Activated gamma-delta T cell treated with Interleukin-2 at 50 U/mL for 16 hours (primary cell): Measurements from ENCODE around the gene ZDHHC14.
"Not testable (repeated sequence)": the region's sequence is repeated elsewhere in the genome, so short reads cannot be mapped to it uniquely, and the experiment has no call there.

Experiments
- DNase-seq: peaks from one replicate; pipeline ENCODE4 v3.0.0-alpha.2; 2020

ZDHHC14 gene

DNA sequence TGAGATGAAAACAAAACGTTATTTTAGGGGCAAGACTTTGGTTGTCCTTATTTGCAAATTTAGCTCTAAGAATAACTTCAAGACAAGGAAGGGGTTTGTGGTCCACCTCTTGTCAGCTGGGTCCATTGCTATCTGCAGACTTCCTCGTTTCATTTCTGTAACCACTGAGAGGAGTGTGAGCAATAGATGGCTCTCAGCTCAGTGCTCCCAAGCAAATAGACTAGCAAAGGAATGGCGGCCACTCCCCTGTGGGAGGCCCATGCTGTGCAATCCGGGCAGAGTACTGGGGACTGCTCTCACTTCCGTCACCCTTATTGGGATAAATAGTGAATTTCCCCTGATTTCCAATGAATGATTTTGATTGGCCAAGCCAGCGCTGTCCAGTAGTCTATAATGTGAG, 176.6 kb downstream of the ZDHHC14 start:
- DNase-seq = no peak

DNA sequence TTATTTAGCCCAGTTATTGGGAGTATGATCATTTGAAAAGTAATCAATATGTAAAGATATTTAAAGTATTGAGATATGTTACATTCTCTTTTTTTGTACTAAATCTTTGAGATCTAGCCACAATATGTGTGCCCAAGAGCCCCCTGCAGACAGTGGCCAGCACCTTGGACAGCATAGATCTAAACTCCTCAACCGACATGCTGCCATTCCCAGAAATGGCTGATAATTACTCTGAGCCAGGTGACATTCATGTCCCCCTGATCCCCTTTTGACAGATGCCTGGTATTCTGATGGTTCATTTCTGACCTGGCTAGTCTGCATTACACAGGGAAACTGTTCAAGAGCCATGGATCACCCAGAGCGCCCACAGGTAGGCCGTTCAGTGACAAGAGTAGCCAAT, 177.1 kb downstream of the ZDHHC14 start:
- DNase-seq = no peak

DNA sequence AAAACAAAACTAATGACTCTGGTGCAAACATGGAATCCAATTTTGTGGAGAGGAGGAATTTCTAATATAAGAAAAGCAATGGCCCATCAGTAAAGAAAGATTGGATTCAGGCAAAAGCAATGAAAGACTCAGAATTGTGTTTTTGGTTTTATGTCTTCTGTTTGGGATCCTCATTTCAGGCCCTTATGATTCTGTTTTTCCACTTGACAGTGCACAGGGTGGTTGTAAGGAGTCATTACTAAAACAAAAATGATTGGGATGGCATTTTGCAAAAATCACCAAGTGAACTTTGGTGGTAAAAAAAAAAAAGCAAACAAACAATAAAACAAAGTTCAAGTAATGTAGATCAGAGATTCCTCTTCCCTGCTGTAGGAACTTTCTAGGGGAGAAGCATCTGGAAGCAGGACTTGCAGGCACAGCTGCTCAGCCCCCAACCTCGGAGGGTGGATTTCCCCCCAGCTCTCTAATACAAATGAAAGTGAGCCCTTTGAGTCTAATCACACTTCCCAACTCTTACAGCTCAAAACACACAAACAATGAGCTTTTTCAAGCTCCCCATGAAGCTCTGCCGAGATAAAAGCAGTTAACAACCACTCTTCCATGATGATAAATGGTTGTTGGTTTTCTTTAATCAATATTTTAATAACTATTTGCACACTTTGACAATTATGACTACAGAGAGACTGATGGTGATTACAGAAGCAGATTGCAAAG, 177.7 kb downstream of the ZDHHC14 start:
- no peak for DNase-seq

DNA sequence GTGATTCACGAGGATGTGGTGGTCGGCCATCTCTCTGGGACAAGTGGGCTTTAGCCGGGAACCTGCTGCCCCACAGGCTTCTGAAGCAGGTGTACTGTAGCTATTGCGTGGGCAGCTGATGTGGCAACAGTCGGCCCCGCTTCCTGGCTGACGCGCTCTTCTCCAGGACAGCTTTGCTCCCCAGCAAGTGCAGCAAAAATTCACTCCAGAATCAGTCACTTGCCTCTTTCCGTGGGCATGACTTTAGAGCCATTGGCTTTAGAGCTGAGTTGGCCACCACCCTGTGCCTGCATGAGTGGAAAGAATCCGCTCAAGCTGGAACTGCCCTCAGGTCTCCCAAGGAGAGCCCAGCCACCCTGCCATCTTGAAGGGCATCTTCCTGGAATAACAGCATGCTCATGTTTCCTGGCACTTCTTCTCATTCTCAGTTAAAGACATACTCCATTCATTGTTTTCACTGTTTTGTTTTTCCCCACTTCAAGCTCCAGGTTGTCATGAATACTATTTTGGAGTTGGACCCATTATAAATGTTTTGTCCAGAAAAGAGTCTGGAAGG, 178.3 kb downstream of the ZDHHC14 start:
- DNase-seq = no peak

DNA sequence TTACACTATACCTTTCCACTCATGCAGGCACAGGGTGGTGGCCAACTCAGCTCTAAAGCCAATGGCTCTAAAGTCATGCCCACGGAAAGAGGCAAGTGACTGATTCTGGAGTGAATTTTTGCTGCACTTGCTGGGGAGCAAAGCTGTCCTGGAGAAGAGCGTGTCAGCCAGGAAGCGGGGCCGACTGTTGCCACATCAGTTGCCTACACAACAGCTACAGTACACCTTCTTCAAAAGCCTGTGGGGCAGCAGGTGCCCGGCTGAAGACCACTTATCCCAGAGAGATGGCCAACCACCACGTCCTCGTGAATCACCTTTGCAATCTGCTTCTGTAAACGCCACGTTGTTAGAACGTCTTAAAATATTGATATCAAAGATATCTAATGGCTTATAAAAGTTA, 179.1 kb downstream of the ZDHHC14 start:
- DNase-seq = not testable (repeated sequence)

DNA sequence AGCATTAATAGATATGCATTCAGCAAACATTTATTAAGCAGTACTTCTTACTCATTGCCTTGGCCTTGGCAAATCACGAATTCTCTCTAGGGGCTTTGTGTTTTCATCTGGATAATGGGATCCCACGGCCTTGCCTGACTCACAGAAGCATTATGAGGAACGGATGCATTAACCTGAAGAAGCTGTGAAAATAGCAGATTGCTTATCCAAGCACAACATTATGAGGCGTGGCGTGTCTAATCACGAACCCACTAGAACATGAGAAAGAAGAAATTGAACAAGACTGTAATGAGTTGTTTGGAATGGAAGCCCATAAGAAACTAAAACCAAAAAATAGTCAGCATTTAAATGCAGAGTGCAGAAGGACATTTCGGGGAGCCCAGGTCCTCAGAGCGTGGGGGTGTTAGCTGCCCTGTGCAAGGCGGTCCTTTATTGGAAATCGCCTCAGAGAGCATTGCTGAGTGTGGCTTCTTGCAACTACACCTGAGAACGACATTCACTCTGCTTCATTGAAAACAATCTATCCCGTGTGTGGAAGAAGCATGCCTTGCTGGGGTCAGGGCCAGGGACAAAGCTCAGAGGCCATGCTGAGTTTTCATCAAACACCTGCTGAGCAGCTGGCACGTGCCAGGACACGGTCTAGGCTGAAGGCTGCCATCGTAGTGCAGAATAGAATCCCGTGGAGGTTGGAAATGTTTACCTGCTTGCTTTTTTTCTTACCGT, 179.9 kb downstream of the ZDHHC14 start:
- DNase-seq = no peak

DNA sequence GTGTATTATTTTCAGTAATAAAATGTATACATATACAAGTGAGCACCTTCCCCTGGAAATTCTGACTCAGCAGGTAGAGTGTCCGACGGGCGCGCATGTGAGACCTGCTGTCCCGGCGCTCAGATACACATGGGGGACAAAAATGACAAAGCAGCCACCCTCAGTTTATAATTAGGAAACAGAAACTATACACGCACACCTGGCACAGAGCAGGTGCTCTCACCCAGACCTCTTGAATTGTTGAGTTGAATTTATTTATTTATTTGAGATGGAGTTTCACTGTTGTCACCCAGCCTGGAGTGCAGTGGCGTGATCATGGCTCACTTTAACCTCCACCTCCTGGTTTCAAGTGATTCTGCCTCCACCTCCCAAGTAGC, 180.4 kb downstream of the ZDHHC14 start:
- no peak for DNase-seq

DNA sequence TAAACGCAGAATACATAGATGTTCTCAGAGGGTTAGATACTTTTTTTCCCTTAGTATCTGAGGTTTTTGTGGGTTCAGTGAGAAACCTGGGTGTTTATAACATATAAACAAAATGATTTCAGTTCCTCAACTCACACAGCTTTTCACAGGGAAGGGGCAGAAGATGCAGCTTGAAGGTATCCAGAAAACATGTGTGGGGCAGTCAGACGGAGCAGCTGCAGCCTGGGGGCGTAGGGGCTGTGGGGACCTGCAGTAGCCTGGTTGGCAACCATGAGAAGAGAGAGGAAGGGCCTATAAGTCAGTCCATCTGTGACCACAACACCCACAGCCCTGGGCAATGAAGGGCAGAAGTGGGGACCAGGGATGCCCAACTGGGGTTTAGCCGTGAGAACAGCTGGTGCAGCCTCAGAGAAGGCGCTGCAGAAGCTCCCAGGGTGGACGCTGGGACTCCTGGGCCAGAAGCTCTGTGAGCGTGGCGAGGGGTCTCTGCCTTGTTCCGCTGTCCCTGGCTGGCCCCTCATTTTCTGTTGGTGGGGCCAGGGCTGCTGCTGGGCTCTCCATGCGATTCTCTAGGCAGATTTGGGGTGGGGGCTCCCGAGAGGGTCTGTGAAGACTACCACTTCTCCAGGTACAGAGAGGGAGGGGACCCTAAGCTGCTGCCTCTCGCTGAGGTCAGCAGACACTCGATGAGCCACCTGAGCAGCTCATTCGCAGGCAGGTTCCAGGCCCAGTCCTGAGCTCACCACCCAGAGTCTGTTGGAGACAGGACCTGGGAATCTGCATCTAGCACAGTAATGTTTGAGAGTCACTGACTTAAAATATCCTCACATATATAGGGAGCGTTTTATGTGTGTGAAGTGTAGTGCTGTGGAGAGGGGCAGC, 181.2 kb downstream of the ZDHHC14 start:
- DNase-seq = no peak

DNA sequence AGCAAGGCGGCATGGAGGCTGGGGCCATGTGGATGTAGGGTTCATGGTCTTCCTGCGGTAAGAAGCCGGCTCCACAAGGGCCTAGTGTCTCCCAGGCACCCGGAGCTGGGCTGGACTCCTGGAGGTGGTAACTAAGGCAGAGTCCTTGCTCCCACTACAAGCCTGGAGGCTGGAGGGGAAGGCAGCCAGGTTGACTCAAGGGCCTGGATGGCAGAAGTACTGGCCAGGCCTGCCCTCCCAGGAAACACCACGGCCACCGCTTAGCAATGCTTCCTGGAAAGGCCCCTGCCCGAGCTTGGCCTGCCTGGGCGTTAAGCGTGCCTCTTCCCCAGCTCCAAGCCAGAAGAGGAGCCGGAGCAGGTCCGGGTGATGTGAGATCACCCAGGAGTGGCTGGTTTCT, 182.0 kb downstream of the ZDHHC14 start:
- DNase-seq = no peak

DNA sequence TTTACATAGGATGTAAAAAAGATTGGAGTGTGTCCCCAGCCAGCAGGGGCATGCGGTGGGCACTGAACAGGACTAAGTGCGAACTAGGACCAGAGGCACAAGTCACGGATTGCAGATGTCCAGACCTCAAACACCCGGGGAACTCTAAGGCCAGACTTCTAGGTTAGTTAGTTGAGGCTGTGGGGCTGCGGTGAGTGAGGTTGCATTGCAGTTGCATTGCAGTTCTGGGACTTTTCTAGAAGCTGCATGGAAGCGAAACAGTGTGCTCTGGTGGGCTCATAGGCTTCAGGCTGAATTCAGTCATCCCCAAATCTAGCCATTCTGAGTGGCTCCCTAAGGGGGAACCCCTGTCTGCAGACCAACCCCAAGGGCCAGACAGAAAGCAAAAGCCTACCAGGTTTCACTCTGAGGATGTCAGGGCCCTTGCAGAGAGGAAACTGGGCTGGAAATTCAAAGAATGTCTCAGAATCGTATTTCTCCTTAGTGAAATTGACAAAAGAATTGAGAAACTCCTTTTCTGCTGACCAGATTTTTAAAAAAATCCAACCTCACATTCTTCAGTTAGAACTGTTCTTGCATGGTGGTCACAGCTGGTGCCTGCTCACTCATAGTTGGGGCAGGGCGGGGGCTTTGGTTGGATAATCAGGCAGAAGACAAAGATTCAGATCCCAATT, 182.8 kb downstream of the ZDHHC14 start:
- no peak for DNase-seq

DNA sequence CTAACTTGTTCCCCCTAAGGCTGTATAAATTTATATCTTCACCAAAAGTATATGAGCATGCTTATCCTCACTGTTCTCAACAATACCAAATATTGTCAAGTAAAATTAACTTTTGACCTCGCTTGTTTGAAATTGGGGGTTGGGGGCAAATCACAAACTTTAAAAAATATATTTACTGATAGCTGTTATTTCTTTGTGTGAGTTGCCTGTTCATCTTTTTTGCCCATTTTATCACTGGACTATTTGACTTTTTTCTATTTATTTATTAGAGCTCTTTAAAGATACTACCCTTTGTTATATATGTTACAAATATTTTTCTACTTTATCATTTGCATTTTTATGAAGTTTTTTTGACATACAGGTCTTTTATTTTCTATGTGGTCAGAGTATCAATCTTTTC, 187.7 kb downstream of the ZDHHC14 start:
- no peak for DNase-seq

DNA sequence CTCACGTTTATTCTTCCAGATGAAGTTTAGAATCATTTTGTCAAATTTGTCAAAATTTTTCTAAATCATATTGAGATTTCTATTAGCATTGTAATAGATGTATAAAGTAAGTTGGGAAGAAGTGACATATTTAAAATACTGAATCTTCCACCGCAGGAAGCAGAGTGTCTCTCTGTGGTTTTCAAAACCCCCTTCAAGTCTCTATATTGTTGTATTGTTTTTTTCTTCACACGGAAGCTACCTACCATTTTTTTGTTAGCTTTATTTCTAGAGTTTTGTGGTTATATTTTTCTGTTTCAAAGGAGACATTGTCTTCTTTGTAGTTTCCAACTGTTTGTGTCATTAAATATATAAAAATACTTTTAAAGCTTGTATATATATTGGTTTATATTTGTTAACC, 188.6 kb downstream of the ZDHHC14 start:
- DNase-seq = no peak

DNA sequence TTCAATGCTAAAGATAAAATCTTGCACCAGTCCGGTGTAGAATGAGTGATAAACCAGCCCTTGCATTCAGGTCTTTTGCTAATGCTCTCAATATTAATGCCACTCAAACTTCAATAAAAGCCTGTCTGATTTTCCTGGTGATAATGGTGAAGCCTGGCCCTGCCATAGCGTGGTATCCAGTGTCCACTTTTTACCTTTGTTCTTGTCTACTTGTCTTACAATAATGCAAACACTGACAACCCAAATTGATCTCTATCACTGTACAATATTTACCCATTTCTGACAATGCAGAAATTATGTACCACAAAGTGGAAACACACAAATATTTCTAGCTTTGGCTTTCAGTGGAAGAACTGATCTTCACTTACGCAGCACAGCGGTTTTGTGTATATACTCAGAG, 189.1 kb downstream of the ZDHHC14 start:
- no peak for DNase-seq

DNA sequence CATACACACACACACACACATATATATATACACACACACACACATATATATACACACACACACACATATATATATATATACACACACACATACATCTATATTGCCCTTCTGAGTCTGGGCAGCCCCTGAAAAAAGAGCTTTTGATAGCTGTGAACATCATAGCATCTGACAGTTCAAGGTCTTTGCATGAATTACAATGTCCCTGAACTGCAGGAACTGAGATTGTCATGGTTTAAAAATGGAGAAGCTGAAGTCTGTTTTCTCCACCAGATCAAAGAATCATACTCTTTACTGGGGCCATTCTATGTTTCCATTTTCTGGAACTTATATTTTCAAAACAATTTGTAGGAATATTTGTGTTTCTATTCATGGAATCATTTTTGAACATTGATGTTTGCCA, 189.8 kb downstream of the ZDHHC14 start:
- DNase-seq = no peak

DNA sequence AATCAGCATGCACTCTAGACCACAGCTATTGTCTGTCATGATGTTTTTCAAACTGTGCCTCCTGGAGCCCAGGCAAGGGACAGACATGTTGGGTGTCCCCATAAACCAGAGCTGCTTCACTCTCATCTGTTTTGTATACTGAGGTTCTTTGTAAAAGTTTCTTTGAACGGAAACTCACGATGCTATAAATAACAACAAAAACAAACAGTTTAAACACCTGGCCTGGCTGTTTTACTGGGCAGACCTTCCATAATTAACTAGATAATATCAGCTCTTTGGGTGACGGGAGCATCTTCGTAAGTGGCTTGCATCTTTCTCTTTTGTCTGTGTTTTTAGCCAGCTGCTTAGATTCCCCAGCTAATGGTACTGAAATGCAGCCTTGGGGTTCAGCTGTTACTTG, 190.3 kb downstream of the ZDHHC14 start:
- DNase-seq = no peak

DNA sequence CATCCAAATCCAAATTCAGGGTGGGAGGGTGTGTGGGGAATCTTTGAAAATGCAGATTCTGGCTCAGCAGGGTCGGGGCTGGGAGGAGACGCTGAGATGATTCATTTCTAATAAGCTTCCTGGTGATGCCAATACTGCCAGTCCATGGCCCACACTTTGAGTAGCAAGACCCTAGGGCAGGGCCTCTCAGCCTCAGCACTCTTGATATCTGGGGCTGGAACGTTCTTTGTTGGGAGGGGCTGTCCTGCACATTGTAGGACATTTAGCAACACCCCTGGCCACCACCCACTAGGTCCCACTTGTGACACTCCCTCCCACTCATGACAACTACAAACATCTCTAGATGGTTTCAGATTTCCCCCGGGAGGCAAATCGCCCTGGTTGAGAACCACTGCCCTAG, 191.0 kb downstream of the ZDHHC14 start:
- no peak for DNase-seq

DNA sequence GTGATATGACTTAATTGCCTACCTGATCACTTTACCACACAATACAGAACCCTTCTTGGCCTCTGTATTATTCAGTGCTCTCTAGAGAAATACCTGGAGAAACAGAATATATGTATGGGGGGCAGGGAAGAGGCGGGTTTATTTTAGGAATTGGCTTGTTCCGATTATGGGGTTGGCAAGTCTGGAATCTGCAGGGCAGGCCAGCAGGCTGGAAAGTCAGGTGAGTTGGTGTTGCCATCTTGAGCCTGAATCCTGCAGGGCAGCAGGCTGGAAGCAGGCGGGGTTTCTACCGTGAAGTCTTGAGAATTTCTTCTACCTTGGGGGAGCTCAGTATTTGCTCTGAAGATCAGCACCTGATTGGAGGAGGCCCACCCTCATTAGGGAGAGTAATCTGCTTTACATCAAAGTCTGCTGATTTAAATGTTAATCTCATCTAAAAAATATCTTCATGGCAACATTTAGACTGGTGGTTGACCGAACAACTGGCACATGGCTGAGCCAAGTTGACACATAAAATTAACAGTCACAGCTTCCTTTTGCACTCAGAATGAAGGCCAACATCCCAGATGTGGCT, 193.9 kb downstream of the ZDHHC14 start:
- no peak for DNase-seq

DNA sequence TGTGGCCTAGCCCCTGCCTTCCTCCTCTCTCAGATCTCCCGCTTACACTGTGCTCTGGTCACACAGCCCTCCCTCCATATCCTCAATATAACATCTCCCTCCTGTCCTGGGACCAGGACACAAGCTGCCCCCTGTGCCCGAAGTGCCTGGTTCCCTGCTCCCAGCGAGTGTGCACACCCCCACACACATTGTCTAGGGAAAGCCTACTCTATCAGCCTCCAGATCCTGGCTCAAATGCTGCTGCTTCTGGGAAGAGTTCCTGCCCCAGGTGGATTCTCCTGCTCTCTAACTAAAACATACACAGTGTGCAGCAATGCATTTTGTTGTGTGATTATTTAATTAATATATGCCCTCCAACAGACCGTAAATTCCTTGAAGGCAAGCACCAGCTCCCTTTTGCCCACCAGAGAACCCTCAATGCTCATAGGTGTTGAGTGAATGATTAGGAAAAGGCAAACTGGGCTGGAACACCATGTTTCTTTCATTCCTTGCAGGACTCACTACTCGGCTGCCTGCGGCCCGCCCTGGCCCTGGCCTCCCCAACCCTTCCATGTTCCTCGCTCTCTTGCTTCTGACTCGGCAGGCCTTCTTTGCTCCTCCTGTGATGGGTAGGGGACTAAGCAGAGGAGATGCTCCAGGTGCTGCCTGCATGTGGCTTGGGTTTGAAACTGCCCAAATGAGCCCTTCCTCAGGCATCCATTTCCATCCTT, 194.6 kb downstream of the ZDHHC14 start:
- no peak for DNase-seq

DNA sequence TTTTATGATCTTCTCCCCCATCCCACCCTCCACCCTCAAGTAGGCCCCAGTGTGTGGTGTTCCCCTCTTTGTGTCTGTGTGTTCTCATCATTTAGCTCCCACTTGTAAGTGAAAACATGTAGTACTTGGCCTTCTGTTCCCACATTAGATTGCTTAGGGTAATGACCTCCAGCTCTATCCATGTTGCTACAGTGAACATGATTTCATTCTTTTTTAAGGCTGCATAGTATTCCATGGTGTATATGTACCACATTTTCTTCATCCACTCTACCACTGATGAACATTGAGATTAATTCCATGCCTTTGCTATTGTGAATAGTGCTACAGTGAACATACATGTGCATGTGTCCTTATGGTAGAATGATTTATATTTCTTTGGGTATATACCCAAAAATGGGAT, 196.0 kb downstream of the ZDHHC14 start:
- not testable (repeated sequence) for DNase-seq

DNA sequence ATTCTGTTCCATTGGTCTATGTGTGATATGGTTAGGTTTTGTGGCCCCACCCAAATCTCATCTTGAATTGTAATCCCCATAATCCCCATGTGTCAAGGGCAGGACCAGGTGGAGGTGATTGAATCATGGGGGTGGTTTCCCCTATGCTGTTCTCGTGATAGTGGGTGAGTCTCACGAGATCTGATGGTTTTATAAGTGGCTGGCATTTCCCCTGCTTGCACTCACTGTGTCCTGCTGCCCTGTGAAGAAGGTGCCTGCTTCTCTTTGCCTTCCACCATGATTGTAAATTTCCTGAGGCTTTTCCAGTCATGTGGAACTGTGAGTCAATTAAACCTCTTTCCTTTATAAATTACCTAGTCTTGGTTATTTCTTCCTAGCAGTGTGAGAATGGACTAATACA, 197.5 kb downstream of the ZDHHC14 start:
- DNase-seq = not testable (repeated sequence)

DNA sequence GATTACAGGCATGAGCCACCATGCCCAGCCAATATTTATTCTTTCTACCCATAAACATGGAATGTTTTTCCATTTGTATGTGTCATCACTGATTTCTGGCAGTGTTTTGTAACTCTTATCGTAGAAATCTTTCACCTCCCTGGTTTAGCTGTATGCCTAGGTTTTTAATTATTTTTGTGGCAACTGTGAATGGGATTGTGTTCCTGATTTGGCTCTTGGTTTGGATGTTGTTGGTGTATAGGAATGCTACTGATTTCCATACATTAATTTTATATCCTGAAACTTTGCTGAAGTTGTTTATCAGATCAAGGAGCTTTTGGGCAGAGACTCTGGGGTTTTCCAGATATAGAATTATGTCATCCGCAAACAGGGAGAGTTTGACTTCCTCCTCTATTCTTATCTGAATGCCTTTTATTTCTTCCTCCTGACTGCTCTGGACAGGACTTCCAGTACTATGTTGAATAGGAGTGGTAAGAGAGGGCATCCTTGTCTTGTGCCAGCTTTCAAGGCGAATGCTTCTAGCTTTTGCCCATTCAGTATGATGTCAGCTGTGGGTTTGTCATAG, 198.6 kb downstream of the ZDHHC14 start:
- DNase-seq = no peak

DNA sequence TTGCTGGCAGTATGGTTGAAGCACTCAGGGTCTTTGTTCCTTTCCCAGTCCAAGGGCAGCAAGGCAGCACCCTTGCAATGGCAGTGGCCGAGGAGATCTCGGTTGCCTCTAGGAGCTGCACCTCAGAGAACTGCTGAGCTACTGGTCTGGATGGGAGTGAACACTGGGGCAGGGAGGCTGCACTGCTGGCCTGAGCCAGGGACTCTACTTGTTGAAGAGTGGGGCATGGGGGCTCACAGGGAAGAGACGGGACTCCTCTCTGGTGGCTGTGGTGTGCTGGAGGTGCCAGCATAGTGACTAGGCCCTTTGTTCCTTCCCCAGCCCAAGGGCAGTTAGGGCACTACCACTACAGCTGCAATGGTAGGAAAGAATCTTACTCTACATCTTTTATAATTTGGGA, 203.0 kb downstream of the ZDHHC14 start:
- no peak for DNase-seq
